ENCODE data around the gene IFT27.

Gene IFT27

DNA sequence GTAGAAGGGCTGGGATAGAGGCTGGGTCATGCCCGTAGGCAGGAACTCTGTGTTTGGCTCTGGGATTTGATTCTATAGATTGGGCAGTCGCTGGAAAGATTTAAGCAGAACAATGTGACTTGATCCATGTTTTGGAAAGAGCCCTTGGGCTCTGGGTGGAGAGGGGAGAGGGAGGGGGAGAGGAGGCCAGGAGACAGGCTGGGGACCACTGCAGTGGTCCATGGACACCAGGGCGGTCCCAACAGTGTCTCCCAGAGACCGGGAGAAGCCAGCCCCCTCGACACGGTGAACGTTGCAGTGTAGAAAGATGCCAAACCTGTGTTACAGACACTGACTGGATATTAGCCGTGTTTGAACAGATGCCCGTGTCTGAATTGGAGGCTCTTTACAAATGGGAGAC lies 21.5 kb upstream of the IFT27 start:
- DNase-seq (ENCODE audit: low read depth) = no peak

DNA sequence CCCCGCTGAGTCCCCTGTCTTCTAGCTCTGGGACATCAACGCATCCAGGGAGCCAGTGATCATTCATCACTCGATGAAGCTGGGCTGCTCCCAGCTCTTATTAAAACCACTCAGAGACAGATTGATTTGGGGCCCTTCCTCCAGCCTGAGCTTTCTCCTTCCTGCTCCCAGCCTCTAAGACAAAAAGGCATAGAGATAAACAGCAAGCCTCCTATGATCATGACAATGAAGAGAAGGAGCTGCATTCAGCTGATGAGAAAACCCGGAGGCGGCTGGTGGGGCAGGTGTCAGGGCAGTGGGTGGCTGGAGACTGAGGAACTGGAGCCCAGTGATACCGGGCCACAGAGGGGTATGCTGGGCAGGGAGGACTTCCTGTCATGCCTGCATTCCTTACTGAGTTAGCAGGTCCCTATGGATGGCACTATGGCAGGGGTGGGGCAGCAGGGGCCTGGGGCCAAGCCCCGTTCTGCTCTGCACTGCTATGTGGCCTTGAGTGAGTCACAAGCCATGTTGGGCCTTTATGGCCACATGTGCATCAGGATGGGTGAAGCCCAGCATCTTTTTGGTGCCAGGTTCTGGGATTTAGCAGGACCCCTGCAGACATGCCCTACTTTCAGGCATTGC lies 20.7 kb upstream of the IFT27 start:
- DNase-seq (ENCODE audit: low read depth) = no peak

DNA sequence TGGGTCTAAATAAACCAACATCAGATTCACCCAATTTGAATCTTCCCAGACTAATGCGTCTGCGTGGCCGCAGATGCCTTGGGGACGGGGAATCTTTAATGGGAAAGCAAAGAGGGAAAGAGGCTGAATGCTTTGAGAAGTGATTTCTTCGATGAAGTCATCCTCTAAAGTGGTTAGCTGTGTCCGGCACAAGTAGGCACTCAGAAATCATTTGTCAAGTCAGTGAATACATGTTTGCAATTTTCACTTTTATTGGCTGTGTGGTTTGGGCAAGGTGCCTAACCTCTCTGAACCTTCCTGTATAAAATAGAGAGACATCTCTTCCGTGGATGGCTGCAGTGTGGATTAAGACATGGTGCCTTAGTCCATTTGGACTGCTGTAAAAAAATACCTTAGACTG lies 19.7 kb upstream of the IFT27 start:
- no peak for DNase-seq (ENCODE audit: low read depth)

DNA sequence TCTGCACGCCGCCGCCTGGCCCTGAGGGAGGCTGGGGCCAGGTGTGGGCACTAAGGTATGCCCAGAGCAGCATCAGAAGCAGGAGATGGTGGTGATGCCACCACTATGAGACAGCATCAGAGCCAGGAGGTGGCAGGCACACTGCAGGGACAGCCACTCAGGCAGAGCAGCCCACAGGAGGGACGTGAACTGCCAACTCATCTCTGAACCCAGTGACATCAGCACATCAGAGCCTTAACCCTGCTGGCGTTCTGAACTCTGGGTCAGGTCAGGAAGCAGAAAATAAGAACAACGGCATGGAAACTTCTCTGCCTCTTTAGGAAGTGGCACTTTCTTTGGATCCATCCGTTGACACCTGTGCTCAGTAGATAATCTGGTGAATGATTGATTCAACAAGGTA lies 14.7 kb upstream of the IFT27 start:
- DNase-seq (ENCODE audit: low read depth) = no peak

DNA sequence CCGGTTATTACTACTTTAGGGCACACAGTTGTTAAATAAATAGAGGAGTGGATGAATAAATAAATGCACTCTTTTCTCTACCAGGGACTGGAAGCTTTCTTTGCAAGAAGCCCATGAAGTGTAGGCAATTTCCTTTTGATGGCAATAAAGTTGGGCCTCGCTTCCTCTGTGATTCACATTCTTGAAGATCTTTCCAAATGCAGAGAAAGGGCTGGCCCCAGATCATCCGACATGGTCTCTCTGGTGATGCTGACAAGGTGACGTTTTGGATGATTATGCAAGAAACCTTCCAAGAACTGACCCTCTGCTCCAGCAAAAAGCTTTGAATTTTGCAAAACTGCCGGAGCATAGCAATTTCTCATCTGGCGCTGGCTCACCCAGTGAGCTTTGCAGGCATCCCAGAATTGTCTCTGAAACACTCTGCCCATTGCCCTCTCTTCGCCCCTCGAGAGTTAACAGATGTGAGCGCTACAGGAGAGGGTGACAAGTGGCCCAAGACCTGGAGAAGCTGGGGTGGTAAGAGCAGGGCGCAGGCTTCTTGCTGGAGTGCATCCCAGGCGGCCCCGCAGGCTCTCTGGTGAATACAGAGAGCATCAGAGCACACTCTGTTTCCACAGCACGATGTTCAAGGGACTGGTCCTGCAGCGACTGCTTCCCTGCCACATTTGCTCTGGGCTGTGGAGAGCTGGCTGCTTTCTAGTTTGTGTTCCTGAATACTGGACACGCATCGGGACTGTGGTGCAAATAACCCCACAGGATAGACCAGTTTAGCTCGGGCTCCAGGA lies 11.5 kb upstream of the IFT27 start:
- DNase-seq (ENCODE audit: low read depth) = no peak

DNA sequence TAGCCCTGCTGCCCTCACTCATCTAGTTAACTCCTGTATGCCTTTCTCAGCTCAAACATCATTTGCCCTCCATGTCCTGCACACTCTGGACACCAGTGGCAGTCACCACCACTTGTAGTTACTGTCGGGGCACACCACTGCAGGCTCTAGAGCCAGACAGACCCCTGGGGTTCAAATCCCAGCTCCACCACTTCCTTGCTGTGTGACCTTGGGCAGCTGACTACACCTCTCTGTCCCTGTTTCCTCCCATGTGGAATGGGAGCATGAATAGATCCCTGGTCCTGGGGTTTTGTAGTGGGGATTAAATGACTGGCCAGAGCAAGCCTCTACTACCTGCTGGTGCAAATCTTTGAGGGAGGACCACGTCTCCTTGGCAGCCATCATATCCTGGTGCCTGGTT lies 7.8 kb upstream of the IFT27 start:
- DNase-seq (ENCODE audit: low read depth) = no peak

DNA sequence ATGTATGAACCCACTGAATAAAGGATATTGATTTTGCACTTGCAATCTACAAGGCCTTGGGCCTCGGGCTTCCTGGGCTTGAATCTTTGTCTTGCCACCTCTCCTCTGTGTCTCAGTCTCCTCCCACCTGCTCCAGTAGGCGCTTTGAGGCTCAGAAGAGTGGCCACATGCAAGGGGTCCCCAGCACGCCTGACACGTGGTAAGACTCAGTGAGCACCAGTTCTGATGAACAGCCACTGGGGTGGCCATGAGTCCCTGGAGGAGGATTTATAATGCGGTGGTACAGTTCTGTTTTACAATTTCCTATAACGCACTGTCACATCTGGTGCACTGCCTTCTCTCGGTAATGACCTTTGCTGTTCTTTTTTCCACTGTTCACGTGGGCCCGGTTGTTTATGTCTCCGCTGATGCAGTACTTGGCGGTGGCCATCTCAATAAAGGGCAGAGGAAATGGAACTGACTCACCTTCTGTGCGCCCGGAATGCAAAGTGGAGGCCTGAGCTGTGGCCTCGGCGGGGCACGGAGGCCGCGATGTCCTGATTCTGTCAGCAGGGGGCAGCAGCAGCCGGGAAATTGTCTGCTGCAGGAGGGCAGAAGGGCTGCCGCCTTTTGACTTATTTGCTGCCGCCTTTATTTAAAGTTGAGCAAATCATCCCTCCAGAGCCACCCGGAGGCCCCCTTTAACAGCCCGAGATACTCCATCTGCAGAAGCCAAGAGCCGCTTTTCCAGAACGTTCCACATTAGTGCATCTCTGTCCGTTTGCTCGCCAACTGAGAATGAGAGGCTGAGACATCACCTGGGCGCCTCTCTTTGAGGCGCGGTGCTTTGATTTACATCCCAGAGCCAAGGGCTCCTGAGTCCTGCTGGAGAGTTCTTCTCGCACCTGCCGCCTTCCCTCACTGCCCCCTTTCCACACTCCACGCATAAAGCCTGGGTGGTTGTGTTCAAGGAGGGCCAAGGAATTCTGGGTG lies 6.0 kb upstream of the IFT27 start:
- peak; percentile 74 for DNase-seq (ENCODE audit: low read depth)

DNA sequence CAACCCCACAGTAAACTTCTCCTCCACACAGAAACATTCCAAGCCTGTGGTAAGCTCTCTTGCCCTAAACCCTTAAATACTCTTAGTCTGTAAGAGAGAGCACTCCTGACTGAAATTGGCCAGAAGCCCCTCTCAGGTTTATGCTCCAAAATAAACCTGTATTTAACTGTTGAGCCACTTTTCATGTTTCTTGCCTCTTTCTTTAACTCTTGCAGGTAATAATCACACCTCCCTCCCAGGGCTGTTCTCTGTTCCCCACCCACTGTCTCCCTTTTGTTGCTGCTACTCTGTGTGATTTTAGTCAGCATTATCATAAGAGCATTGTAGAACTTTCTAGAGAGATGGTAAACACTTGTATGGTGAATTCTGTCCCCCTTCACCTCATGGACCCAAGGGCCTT lies 2.1 kb upstream of the IFT27 start:
- DNase-seq (ENCODE audit: low read depth) = no peak

DNA sequence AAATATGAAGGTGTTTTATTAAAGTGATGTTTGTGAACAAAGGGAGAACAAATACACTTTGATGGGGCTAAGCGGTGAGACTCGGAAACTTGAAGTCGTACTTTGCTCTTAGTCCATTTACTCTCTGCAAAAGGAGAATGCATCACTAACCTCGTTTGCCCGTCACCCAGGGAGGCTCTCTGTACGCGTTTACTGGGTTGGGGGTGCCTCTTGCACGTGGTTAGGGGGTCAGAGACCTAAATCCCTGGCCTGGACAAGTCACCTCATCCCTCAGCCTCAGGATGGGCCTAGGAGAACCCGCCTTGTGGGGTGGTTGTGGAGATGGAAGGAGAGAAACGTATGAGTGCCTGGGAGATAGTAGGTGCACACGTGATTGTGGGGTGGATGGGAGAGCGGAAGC lies 803 bp upstream of the IFT27 start:
- no peak for DNase-seq (ENCODE audit: low read depth)

DNA sequence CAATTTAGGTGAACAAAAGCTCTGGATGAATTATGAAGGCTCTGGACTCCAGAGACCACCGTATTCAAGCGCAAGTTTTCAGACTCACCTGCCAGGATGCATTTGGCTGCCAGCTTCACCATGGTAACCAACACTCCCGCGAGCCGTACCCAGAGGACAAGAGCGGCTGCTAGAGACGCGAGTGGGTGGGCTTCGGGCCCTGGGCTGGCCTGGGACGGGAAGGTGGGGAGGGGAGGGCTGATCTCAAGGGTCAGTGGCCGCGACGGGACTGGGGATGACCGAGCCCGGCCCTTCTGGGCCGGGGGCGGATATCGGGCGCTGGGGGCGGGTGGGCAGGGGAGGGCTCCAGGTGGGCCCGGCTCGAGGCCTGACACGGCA lies 344 bp downstream of the IFT27 start:
- peak; percentile 34 for DNase-seq (ENCODE audit: low read depth)

DNA sequence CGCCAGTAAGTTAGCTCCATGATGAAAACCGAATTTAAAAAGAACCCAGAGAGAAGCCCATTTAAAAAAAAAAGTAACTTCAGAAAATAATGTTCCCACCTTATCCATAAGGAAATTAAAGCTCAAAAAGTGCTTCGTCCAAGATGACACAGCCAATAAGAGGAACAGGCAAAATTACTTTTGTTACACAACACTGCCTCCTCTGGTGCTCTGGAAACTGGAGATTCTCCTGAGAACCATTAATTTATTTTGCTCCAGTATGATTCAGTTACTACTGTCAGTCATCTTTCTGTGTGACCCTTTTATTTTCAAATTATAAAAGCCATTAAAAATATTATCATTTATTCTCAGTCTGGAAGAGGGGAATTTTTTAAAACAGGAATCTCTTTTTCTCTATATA lies 2.0 kb downstream of the IFT27 start:
- no peak for DNase-seq (ENCODE audit: low read depth)

DNA sequence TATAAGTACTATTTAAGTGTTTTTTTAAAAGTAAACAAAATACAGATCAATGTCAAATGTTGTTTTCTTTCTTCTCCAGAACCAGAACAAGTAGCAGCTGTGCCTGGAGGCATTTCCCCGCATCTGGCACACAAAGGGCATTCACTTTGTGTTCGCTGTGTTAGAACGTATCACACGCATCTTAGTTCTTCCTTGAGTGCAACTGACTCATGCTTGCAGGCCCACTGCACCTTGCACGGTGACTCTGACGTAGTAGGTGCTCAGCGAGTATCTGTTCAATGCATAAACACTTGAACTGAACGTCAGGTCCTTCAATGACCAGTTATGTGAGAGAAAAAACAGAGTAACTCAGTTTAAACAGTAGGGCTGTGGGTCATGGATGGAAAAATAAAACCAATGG lies 3.5 kb downstream of the IFT27 start:
- DNase-seq (ENCODE audit: low read depth) = no peak

DNA sequence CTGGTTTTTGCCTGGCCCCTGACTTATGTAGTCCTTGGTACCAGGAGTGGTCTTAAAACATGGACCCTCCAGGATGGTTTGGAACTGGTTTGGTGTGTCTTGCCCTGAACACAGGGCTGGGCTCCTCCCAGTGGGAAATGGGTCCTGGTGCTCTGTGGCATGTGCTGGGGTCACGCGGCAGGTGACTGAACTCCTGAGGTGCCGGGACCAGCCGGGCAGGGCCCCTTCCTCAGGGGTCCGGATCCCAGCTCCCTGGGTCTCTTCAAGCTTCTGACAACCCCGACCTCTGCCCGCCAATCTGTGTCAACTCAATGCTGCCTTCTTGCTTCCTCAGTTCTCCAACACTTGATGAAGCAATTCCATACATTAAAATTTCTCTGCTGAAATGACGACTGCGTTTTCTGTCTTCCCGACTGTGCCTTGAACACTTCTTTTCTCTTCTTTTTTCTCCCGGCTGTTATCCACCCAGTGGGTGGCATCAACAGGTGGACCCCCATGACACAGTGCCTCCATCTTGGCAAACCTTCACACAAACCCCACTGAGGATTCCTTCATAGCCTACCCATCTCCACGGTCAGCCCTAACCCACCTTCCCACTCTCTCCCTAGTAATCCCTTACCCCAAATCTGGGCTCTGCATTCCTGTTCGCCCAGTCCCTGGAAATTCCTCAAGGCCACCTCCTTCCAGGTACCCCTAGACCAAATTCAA lies 4.4 kb downstream of the IFT27 start:
- no peak for DNase-seq (ENCODE audit: low read depth)

DNA sequence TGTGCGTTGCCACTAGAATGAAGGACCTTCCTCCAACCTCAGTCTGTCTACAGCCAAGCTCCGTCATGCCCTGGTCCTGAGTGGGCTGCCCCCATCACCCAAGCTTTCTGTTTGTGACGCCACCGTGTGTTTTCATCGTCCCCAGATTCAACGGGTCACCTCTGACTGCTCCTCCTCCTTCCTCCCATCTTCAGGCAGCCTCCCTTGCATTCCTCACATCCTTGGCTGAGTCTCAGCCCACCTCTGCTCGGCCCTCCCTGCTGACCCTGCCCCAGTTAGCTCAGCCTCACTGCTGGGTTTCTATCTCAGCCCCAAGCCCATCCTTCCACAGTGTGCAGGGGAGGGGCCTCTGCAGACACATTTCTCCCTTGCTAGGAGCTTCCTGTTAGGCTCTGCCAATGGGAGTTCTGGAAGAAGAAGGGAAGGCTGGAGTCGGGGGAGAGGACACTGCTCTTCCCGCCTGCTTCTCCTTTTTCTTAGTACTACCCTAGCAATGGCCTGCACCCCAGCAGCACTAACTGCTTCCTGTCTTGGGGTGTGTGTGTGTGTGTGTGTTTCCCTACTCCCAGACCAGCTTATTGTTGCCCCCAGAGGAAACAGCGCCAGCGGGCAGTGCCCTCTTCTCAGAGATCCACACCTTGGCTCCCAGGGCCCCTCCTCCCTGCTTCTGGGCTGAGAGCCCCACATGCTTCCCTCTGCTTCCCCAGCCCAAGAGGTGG lies 5.2 kb downstream of the IFT27 start:
- DNase-seq (ENCODE audit: low read depth) = no peak

DNA sequence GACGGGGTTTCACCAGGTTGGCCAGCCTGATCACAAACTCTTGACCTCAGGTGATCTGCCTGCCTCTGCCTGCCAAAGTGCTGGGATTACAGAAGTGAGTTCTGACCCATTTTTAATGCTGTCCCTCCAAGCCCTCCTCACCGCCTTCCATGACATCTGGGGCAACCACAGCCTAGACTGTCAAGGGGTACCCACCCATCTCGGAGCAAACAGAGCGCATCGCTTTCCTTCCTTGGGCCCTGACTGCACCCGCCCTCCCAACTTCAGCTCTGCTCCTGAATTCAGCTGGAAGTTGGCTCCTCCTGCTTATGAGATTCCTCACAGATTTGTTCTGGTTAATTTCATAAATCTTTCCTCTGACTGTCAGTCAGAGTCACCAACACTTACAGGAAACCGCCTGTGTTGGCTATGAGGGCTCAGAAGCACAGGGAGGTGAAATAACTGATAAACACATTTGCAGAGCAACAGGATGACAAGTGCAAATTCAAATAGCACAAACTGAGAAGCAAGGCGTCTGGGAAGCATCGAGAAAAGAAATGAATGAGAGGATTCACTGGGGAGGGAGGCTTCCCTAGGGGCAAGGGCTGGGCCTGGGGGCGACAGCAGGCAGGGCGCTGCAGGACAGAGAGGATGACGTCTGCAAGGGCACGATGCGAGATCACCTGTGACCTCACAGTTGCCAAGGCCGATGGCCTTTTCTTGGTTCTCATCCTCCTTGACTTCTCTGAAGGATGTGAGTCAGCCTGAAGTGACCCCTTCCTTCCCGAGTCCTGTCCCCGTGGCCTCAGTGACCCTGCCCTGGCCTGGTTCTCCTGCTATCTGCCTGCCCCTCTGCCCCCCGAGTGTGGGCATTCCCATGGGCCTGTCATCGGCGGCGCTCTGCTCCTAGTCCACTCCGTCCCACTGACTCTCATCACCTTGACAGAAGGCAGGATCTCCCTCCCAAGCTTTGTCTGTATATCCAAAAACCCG lies 6.1 kb downstream of the IFT27 start:
- no peak for DNase-seq (ENCODE audit: low read depth)

DNA sequence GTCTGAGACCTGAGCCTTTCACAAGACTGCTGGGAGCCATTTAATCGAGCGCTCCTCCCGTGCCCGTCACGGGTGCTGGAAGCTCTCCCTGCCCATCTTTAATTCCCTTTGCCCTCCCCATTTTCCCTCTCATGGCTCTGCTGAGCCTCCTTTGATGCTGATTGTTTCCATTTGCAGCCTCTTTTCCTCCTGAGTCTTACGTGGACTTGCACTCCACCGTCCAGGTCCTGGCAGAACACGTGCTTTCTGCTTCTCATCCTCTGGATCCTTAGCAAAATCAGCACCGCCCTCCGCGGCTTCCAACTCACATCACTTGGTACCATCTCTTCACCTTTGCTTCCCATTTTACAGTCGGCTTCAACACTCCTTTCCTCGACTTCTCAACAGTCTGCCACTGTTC lies 7.3 kb downstream of the IFT27 start:
- no peak for DNase-seq (ENCODE audit: low read depth)

DNA sequence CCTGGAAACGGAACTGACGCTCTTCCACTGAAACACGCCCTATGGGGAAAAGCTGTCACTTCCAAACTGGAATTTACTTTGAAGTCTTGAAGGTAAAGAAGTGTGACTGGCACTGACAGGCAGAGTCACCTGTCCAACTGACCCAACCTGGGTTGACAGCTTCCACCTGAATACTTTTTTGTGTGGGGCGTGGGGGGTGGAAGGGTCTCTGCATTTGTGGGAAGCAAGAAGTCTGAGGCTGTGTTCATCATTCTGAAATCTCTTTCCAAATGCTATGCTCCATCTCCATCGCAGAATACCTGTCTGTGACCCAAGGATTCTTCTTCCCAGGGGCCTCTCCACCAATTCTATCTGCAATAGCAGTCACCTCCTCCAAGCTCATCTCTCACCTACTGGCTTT lies 7.8 kb downstream of the IFT27 start:
- DNase-seq (ENCODE audit: low read depth) = no peak

DNA sequence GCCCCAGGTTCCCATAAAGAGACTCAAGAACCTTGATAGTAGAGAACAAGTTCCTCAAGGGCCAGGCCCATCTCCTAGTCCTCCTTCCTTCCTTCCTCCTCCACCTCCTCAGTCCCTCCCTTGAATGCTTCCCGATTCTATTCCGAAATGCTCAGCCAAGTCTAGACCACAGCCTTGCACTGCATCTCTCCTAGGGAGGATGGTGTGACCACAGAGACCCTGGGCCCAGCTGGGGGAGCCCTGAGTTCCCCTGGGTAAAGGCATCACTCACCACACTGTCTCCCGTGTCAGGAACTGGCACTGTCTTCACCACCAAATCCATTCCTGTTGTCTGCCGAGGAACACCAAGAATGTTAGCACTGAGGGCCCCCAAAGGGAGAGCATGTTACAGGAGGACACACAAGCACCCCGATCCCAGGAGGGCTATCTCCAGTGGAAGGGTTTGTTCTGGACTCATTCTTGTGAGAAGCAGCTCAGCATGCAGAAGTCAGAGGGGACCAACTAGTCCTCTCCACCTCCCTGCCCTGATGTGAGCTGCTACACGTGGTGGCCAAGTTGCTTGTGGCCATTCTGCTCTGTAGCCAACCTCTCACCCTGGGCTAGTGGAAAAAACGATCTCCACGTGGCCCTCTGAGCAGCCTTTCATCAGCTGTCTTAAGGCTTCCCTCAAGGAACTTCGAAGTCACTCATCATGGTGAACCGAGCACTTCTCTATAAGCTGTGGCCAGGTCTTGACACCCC lies 8.7 kb downstream of the IFT27 start:
- no peak for DNase-seq (ENCODE audit: low read depth)

DNA sequence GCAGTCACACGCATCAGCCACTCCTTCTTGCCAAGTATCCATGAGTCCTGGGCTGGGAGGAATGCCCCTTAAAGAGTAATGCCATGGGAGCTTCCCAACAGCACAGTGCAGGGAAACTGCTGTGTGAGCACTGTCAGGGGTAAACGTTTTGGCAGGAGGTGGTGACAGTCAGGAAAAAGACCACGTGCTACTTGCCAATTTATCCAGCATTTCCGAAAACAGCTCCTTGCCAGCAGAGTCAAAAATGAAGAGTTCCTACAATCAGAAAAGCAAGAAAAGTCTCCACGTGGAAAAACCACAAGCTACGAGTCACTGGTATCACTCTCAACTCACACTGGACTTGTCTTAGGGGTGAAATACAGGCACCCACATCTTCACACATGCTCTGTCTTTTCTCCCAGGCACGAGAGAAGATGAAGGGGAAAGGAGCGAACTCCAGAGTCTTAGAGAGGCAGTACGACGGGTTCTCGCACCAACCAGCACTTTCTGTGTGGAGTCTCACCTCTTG lies 9.9 kb downstream of the IFT27 start:
- DNase-seq (ENCODE audit: low read depth) = no peak

Measured in T follicular helper cell (primary cell).